CD4-positive, alpha-beta T cell (primary cell): ENCODE results near the gene CPAMD8. TPM values are rescaled to one million over a fixed set of nuclear protein-coding genes. Genes with fewer than 3 reads are reported as not detected.

ENCODE experiments used
- ATAC-seq: fragments of 200-7000 bp; cut with Tn5 transposase; one replicate; pipeline ENCODE4 v1.10.0; 2022; ENCODE audit warnings: mild to moderate bottlenecking; ENCODE audit not compliant: poor library complexity
- CTCF ChIA-PET: fragments of 350-600 bp; sonication (Branson Sonifier 250); formaldehyde crosslinking; loops from one replicate; lab custom pipeline; 2021; ENCODE audit warnings: antibody characterized with exemption, inconsistent platforms; lab: Charles Lee
- POLR2A ChIA-PET: fragments of 350-600 bp; sonication (Branson Sonifier 250); formaldehyde crosslinking; loops from one replicate; lab custom pipeline; 2021; ENCODE audit warnings: antibody characterized with exemption, inconsistent platforms; lab: Charles Lee
- DNase-seq, 14 experiments: peaks; one replicate each; pipeline ENCODE4 v3.0.0-alpha.2; 2013 to 2020; ENCODE audit warnings: mixed read lengths in 2 of 14
- H3K27ac ChIP-seq, 2 donors: one replicate each; pipeline versions ENCODE4 v1.5.1 to v1.7.0; 2013; ENCODE audit warnings: low read length in 2 of 2, low read depth in 1 of 2, mild to moderate bottlenecking in 1 of 2
- H3K27me3 ChIP-seq, 2 experiments: 1 replicate in 1 of 2; 2 replicates in 1 of 2; pipeline versions ENCODE4 v1.6.1 to v1.7.0; 2013; ENCODE audit warnings: low read length in 2 of 2, control low read depth in 1 of 2, mild to moderate bottlenecking in 1 of 2, moderate library complexity in 1 of 2; ENCODE audit not compliant: insufficient read depth in 2 of 2, control insufficient read depth in 1 of 2
- H3K36me3 ChIP-seq: one replicate; pipeline ENCODE4 v1.6.1; 2013; ENCODE audit warnings: low read length, control low read depth; ENCODE audit not compliant: insufficient read depth
- H3K4me1 ChIP-seq: one replicate; pipeline ENCODE4 v1.6.1; 2013; ENCODE audit warnings: low read length, control low read depth; ENCODE audit not compliant: insufficient read depth
- H3K4me3 ChIP-seq: one replicate; pipeline ENCODE4 v1.5.1; 2013; ENCODE audit warnings: mild to moderate bottlenecking, low read length, moderate library complexity
- H3K9me3 ChIP-seq, 2 experiments: 1 replicate in 1 of 2; 2 replicates in 1 of 2; pipeline versions ENCODE4 v1.6.1 to v1.7.0; 2013; ENCODE audit warnings: low read length in 2 of 2, mild to moderate bottlenecking in 2 of 2, control low read depth in 1 of 2, moderate library complexity in 1 of 2; ENCODE audit not compliant: control insufficient read depth in 1 of 2, insufficient read depth in 1 of 2
- H3K27ac Mint-ChIP-seq: one replicate; pipeline ENCODE4 v1.8.0; 2020; ENCODE audit warnings: mixed read lengths
- H3K27me3 Mint-ChIP-seq: one replicate; pipeline ENCODE4 v1.8.0; 2021; ENCODE audit warnings: mixed read lengths
- H3K36me3 Mint-ChIP-seq: one replicate; pipeline ENCODE4 v1.8.0; 2021; ENCODE audit warnings: low read depth, mixed read lengths
- H3K4me1 Mint-ChIP-seq: one replicate; pipeline ENCODE4 v1.8.0; 2021; ENCODE audit warnings: low read depth, mixed read lengths
- H3K4me3 Mint-ChIP-seq: one replicate; pipeline ENCODE4 v1.8.0; 2020; ENCODE audit warnings: mild to moderate bottlenecking, mixed read lengths
- H3K9me3 Mint-ChIP-seq: one replicate; pipeline ENCODE4 v1.8.0; 2020; ENCODE audit warnings: mixed read lengths
- CTCF ChIP-seq: fragments of 200-600 bp; IDR thresholded peaks from one replicate; pipeline ENCODE4 v1.8.0; 2022; ENCODE audit warnings: antibody characterized with exemption, mild to moderate bottlenecking
- intact Hi-C, 2 experiments: fragments of 100-400 bp; cut with DNase I in 1 of 2; cut with micrococcal nuclease in 1 of 2; formaldehyde crosslinking; loops; one replicate each; pipeline versions ENCODE4 v1.15.1 to v1.9.0; 2023 to 2025; cut with DNase I, micrococcal nuclease
- total RNA-seq, 174 experiments: library from RNA in 2 of 174; stranded (reverse) in 2 of 174; gene quantifications; one replicate each; pipeline ENCODE4 v1.2.3 and lab custom pipeline; 2021 to 2026

Gene CPAMD8
- total RNA-seq, 2 experiments from 2014 or later: 0.05 to 0.34 TPM

- ChIA-PET POLR2A (no interaction called here), CTCF (no interaction called here)
- DNase-seq (no peak), ATAC-seq (no peak)
- no peak overlapping the region for H3K4me3 ChIP-seq
- Mint-ChIP-seq H3K4me1 (no peaks in the 10 kb centered on the region), H3K27me3 (peaks cover 22% of the 10 kb centered on the region), H3K36me3 (no peaks in the 10 kb centered on the region), H3K9me3 (peaks cover 7% of the 10 kb centered on the region), H3K4me3 (no peak overlapping the region), H3K27ac (no peak overlapping the region)
- H3K27me3 ChIP-seq: no peaks in the 10 kb centered on the region
- intact Hi-C loops: no loop called here
- H3K4me1 ChIP-seq: no peaks in the 10 kb centered on the region
- H3K36me3 ChIP-seq: no peaks in the 10 kb centered on the region
- H3K27ac ChIP-seq: no peak overlapping the region
- no peak for TF ChIP-seq CTCF
- peaks cover 6 to 24% of the 10 kb centered on the region in 2 experiments for H3K9me3 ChIP-seq
Observed at GRCh38 chr19:16921766-16922591, 104.6 kb downstream of the CPAMD8 start.

GRCh38 chr19:16920816-16921529 is 105.6 kb downstream of the CPAMD8 start:
- no peaks in the 10 kb centered on the region for H3K4me1 ChIP-seq
- H3K4me1 Mint-ChIP-seq: no peaks in the 10 kb centered on the region
- intact Hi-C loops: no loop called here
- no peaks in the 10 kb centered on the region for H3K36me3 ChIP-seq
- no peak for TF ChIP-seq CTCF
- no peak overlapping the region for H3K4me3 Mint-ChIP-seq
- H3K9me3 ChIP-seq: peaks cover 6 to 24% of the 10 kb centered on the region in 2 experiments
- no peaks in the 10 kb centered on the region for H3K27me3 ChIP-seq
- H3K9me3 Mint-ChIP-seq: peaks cover 2% of the 10 kb centered on the region
- ATAC-seq (no peak), DNase-seq (no peak)
- H3K27me3 Mint-ChIP-seq: peaks cover 26% of the 10 kb centered on the region
- H3K4me3 ChIP-seq: no peak overlapping the region
- H3K27ac ChIP-seq: no peak overlapping the region
- POLR2A ChIA-PET: no interaction called here
- H3K27ac Mint-ChIP-seq: no peak overlapping the region
- CTCF ChIA-PET: no interaction called here
- H3K36me3 Mint-ChIP-seq: no peaks in the 10 kb centered on the region

GRCh38 chr19:16919496-16919895 is 107.1 kb downstream of the CPAMD8 start:
- no peaks in the 10 kb centered on the region for H3K4me1 ChIP-seq
- H3K27ac ChIP-seq: no peak overlapping the region
- H3K27me3 ChIP-seq: peaks cover 0 to 3% of the 10 kb centered on the region in 2 experiments
- CTCF ChIA-PET: no interaction called here
- Mint-ChIP-seq H3K4me3 (no peak overlapping the region), H3K27ac (no peak overlapping the region), H3K4me1 (no peaks in the 10 kb centered on the region), H3K9me3 (no peaks in the 10 kb centered on the region), H3K27me3 (peaks cover 26% of the 10 kb centered on the region), H3K36me3 (no peaks in the 10 kb centered on the region)
- DNase-seq: no peak
- ATAC-seq: no peak
- no peak for TF ChIP-seq CTCF
- POLR2A ChIA-PET: no interaction called here
- no peak overlapping the region for H3K4me3 ChIP-seq
- H3K9me3 ChIP-seq: peaks cover 10 to 25% of the 10 kb centered on the region in 2 experiments
- intact Hi-C loops: no loop called here
- H3K36me3 ChIP-seq: no peaks in the 10 kb centered on the region
